Thoracic aorta (tissue), 2 donors: ENCODE measurements around the gene KCNK18. TPM values are rescaled to one million over a fixed set of nuclear protein-coding genes. Genes with fewer than 3 reads are reported as not detected.

ENCODE experiments used
- ATAC-seq: fragments of 150-250 bp; one replicate; pipeline ENCODE4 v1.8.0; 2017; ENCODE audit warnings: low read depth; ENCODE audit not compliant: insufficient number of reproducible peaks, low FRiP score
- DNase-seq: peaks from one replicate; pipeline ENCODE4 v3.0.0-alpha.2; 2020; ENCODE audit warnings: low spot score
- H3K27ac ChIP-seq, 2 donors: fragments of 200-600 bp; sonication (generic); 1 replicate in 1 of 2; 2 replicates in 1 of 2; pipeline ENCODE4 v1.5.1; 2016; ENCODE audit warnings: mild to moderate bottlenecking in 2 of 2, moderate library complexity in 2 of 2
- H3K27me3 ChIP-seq: fragments of 200-600 bp; sonication (generic); replicated peaks from 2 replicates; pipeline ENCODE4 v1.6.0; 2016; ENCODE audit warnings: mild to moderate bottlenecking; ENCODE audit not compliant: insufficient read depth
- H3K36me3 ChIP-seq: fragments of 200-600 bp; sonication (generic); one replicate; pipeline ENCODE4 v1.5.1; 2016
- H3K4me1 ChIP-seq, 2 donors: fragments of 200-600 bp; sonication (generic); 1 replicate in 1 of 2; 2 replicates in 1 of 2; pipeline versions ENCODE4 v1.5.1 to v1.6.0; 2016; ENCODE audit warnings: low read depth in 2 of 2, mild to moderate bottlenecking in 1 of 2; ENCODE audit not compliant: control insufficient read depth in 1 of 2
- H3K4me3 ChIP-seq: fragments of 200-600 bp; sonication (generic); 2 replicates; pipeline ENCODE4 v1.5.1; 2016; ENCODE audit warnings: mild to moderate bottlenecking
- H3K9me3 ChIP-seq: fragments of 200-600 bp; sonication (generic); 2 replicates; pipeline ENCODE4 v1.5.1; 2016
- CTCF ChIP-seq: fragments of 200-600 bp; sonication (generic); IDR thresholded peaks from one replicate; pipeline ENCODE4 v1.5.1; 2019; ENCODE audit warnings: antibody characterized with exemption
- total RNA-seq, 2 donors: library from RNA; depleted of rRNA; stranded (reverse); fragments of >200 nt; gene quantifications; one replicate each; pipeline versions ENCODE4 v1.1.0 to v1.2.3, GENCODE V29; 2016

The KCNK18 gene
- total RNA-seq, 2 donors from 2014 or later = not detected

DNA sequence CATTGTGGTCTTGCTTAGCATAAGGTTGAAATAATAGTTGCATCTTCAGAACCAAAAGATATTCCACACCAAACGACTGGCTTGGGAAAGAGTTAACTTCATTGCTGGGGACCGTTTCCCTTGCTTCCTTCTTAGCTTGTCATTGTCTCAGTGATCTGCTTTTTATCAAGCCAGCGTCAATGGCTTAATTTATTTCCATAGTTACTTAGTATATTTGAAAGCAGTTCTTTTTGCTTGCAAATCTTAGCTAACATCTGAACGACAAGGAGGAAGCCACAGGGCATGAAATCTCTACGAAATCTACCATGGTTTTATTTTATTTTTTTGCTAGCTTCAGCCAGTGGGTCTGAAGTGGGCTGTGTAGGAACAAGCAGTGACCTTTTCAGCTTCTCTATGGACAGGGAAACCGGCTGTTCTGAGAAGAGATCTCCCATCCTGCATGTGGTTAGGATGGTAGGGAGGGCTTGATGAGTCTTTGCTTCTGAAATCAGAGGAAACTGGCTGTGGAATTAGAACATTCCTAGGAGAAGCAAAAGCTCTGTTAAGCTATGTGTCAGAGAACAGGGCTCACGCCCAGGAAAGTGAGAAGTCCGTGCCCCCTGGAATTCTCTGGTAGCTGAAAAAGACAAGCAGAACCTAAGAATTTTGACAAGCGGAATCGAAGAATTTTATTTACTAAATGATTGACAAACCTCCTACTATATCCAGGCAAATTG lies 51.6 kb downstream of the KCNK18 start:
- no peaks in the 10 kb centered on the region for H3K4me1 ChIP-seq
- no peaks in the 10 kb centered on the region for H3K36me3 ChIP-seq
- H3K4me3 ChIP-seq = no peak overlapping the region
- ATAC-seq = no peak
- no peak overlapping the region for H3K27ac ChIP-seq
- no peaks in the 10 kb centered on the region for H3K9me3 ChIP-seq
- H3K27me3 ChIP-seq = no peaks in the 10 kb centered on the region
- no peak for TF ChIP-seq CTCF
- no peak for DNase-seq

GRCh38 chr10:117249493-117250093 lies 52.3 kb downstream of the KCNK18 start:
- TF ChIP-seq CTCF = no peak
- no peak overlapping the region for H3K27ac ChIP-seq
- H3K4me3 ChIP-seq = no peak overlapping the region
- DNase-seq (no peak), ATAC-seq (no peak)
- H3K36me3 ChIP-seq = no peaks in the 10 kb centered on the region
- H3K4me1 ChIP-seq = no peaks in the 10 kb centered on the region
- H3K9me3 ChIP-seq = no peaks in the 10 kb centered on the region
- no peaks in the 10 kb centered on the region for H3K27me3 ChIP-seq

- Histone ChIP-seq H3K4me1 (no peaks in the 10 kb centered on the region), H3K4me3 (no peak overlapping the region), H3K9me3 (no peaks in the 10 kb centered on the region), H3K27me3 (no peaks in the 10 kb centered on the region), H3K36me3 (no peaks in the 10 kb centered on the region), H3K27ac (no peak overlapping the region)
- TF ChIP-seq CTCF = no peak
- ATAC-seq (no peak), DNase-seq (no peak)
Measured at GRCh38 chr10:117250411-117250810, 53.1 kb downstream of the KCNK18 start.

DNA sequence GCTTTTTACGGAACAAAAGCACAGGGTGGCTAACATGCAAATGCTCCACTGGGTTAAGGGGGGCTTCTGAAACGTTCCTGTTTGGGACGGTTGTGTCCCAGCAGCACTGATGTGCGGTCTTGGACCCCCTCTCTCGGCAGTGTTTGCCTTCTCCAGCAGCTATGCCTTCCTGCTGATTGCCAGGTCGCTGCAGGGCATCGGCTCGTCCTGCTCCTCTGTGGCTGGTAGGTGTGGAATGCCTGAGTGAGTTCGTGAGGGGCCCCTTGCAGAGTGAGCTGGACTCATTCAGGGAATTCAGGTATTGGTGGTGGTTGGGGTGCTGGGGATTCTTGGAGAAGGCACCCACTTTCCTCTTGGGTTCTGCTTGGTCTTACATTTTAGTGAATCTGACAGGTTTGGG lies 56.6 kb downstream of the KCNK18 start:
- ATAC-seq (no peak), DNase-seq (no peak)
- Histone ChIP-seq H3K27ac (no peak overlapping the region), H3K9me3 (no peaks in the 10 kb centered on the region), H3K27me3 (no peaks in the 10 kb centered on the region), H3K36me3 (no peaks in the 10 kb centered on the region), H3K4me1 (no peaks in the 10 kb centered on the region), H3K4me3 (no peak overlapping the region)
- no peak for TF ChIP-seq CTCF

- Histone ChIP-seq H3K4me3 (no peak overlapping the region), H3K27ac (no peak overlapping the region), H3K4me1 (no peaks in the 10 kb centered on the region), H3K27me3 (no peaks in the 10 kb centered on the region), H3K9me3 (no peaks in the 10 kb centered on the region), H3K36me3 (no peaks in the 10 kb centered on the region)
- no peak for TF ChIP-seq CTCF
- DNase-seq (no peak), ATAC-seq (no peak)
Measured at GRCh38 chr10:117254338-117254737, 57.0 kb downstream of the KCNK18 start.
